ENCODE data around the gene HJURP. TPM values are rescaled to one million over a fixed set of nuclear protein-coding genes. Genes with fewer than 3 reads are reported as not detected.
"Not testable (repeated sequence)": the region's sequence is repeated elsewhere in the genome, so short reads cannot be mapped to it uniquely, and the experiment has no call there.

HJURP gene, protein sequence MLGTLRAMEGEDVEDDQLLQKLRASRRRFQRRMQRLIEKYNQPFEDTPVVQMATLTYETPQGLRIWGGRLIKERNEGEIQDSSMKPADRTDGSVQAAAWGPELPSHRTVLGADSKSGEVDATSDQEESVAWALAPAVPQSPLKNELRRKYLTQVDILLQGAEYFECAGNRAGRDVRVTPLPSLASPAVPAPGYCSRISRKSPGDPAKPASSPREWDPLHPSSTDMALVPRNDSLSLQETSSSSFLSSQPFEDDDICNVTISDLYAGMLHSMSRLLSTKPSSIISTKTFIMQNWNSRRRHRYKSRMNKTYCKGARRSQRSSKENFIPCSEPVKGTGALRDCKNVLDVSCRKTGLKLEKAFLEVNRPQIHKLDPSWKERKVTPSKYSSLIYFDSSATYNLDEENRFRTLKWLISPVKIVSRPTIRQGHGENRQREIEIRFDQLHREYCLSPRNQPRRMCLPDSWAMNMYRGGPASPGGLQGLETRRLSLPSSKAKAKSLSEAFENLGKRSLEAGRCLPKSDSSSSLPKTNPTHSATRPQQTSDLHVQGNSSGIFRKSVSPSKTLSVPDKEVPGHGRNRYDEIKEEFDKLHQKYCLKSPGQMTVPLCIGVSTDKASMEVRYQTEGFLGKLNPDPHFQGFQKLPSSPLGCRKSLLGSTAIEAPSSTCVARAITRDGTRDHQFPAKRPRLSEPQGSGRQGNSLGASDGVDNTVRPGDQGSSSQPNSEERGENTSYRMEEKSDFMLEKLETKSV
- 32.9 and 50.9 TPM in 2 replicates for polyA plus RNA-seq (2014; cell fraction: cytosol; rRNA removed)
- polyA plus RNA-seq (2014; cell fraction: nucleus; rRNA removed), result 88.3 and 107 TPM in 2 replicates

DNA sequence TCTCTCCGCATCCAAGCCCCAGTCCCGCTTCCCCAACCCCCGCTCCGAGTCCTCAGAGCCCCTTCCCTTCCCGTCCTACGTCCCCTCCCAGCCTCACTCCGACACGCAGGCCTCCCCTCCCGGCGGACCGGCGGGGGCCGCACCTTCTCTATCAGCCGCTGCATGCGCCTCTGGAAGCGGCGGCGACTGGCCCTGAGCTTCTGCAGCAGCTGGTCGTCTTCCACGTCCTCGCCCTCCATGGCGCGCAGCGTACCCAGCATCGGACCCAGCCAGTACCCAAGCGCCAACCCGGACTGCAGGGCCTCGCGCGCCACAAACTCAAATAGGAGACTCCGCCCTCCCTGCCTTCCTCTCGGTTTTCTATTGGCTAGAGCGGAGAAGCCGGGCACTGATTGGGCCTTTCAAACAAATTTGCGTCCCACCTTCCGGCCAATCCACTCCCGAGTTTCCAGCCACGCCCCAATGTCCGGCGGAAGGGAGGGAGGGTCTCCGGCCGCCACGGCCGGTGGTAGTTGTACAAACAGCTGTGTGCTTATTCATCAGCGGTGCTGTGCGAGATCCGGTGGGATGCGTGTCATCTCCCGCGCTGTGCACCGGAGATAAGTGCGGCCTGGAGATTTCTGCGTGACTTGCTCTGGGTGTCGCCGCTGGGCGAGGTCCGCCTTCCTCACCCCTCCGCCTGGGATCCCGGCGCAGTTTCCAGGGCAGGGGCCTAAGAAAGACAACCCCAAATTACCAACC lies at the start of gene HJURP:
TSS of gene HJURP (minus strand) at position 295 of the 741 bp plus-strand sequence. CDS start at position 260, 35 bp downstream.
- DNase-seq (ENCODE audit: low spot score), result peak; percentile 94

DNA sequence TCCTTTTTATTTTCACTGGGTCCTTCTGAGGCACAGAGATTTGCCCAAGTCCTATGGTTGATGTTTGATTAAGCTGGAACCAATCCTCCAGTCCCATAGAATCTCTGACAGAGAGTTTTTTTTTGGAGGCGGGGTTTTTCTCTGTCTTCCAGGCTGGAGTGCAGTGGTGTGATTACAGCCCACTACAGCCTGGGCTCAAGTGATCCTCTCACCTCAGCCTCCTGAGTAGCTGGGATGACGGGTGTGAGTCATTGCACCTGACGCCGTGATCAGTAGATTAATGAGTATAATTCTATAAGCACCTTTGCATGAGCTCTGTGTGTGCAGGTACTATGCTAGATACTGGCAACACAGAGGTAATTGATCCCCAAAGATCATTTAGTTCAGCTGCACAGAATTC lies 47.5 kb upstream of the HJURP start:
- DNase-seq (ENCODE audit: low spot score), result no peak

DNA sequence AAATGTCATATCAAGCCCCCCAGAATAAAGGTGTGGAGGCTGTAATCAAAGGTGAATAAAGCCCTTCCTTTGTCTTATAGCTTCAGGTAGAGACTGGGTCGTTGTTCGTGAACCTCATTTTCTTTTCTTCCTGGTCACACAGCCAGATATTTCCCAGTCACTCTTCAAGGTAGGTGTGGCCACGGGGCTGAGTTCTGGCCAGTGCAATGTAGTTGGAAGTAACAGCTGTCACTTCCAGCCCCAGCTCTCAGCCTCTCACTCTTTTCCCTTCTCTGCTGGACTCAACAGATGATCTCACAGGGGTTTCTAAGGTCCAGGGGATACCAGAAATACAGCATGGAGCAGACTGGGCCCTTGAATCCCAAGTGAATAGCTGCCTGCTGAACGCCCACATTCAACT lies 47.0 kb upstream of the HJURP start:
- DNase-seq (ENCODE audit: low spot score), result no peak

DNA sequence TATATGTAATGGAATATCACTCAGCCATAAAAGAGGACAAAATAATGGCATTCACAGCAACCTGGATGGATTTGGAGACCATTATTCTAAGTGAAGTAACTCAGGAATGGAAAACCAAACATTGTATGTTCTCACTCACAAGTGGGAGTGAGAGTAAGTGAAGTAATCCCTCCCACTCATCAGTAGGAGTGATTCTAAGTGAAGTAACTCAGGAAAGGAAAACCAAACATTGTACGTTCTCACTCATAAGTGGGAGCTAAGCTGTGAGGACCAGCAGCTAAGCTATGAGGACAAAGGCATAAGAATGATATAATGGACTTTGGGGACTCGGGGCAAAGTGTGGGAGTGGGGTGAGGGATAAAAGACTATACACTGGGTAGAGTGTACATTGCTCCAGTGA lies 41.9 kb upstream of the HJURP start:
- DNase-seq (ENCODE audit: low spot score), result not testable (repeated sequence)

DNA sequence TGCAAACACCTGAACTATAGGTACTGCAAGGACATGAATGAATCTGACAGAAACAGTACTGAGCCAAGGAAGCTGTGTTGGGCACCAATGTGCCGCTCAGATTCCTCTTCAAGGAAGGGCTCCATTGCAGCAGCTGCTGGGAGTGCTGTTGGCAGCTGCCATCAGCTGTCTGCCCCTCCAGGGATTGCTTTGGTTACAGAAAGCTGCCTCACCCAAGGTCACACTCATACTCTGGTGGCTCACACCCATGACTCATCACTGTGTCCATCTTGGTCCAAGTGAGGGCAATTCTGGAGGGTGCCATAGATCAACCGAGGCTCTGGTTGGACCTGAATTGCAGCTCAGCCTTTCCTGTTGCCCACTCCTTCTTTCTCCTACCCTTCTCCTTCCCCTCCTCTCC lies 38.5 kb upstream of the HJURP start:
- DNase-seq (ENCODE audit: low spot score), result no peak

DNA sequence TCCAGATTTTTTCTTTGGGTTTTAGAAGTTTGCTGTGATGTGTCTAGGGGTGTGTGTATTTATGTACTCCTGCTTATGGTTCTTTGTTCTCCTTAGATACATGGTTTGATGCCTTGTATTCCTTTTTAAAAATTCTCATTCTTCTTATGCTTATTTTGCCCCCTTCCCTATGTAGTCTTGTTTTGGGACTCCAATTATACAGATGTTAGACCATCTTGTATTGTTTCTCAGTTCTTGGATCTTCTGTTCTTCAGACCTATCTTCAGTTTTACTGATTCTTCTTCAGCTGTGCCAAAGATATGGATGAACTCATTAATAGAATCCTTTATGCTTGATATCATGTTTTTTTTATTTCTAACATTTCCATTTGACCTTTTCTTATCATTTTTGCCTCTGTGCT lies 28.0 kb upstream of the HJURP start:
- no peak for DNase-seq (ENCODE audit: low spot score)

DNA sequence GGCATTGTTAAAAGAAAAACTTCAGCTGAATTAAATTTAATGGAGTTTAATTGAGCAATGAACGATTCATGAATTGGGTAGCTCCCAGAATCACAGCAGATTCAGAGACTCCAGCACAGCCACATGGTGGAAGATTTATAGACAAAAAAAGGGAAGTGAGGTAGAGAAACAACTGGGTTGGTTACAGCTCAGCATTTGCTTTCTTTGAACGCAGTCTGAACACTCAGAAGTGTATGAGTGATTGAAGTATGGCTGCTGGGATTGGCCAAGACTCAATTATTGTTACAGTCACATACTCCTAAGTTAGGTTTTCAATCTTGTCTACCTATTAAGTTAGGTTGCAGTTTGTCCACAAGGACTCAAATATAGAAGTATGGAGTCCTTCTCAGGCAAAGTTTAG lies 17.8 kb upstream of the HJURP start:
- DNase-seq (ENCODE audit: low spot score), result not testable (repeated sequence)

DNA sequence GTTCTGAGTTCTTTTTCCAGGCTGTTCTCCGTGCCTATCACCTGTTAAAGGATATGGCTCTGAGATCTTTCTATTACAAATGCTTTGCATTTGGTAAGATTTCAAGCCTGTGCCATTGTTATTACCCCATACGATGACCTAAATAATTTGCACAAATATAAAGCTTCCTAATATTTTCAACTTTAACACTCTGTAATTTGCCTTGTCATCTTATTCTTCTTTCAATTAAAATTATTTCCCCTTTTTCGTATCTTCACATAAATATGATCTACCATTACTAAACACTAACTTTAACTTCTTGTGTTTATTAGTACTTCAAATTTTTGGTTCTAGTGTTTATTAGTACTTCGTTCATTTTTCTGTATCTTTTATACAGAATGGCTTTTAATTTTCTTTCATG lies 17.1 kb upstream of the HJURP start:
- DNase-seq (ENCODE audit: low spot score), result no peak

DNA sequence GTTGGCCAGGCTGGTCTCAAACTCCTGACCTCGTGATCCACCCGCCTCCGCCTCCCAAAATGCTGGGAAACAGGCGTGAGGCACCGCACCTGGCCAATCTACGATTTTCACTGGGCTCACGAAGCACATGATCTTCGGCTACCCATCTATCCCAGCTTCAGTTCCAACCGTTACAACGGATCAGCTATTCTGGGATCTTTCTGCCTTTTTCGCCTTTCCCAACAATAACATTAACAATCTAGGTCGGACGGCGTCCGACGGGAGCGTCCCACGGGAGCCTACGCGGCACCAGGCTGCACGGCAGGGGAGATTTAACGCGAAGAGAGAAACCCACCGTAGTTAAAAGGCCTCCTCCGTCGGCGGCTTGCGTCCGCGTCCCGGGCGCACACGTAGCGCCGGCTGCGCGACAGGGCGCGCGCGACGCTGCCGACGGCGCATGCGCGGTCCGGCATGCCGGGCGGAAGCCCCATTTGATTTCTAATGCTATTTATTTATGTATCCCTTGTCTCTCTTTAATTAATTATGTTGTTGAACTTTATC lies 13.7 kb upstream of the HJURP start, which contains the start of gene MSL3B:
TSS of gene MSL3B (minus strand) at position 394 of the 540 bp plus-strand sequence.
- DNase-seq (ENCODE audit: low spot score), result no peak

DNA sequence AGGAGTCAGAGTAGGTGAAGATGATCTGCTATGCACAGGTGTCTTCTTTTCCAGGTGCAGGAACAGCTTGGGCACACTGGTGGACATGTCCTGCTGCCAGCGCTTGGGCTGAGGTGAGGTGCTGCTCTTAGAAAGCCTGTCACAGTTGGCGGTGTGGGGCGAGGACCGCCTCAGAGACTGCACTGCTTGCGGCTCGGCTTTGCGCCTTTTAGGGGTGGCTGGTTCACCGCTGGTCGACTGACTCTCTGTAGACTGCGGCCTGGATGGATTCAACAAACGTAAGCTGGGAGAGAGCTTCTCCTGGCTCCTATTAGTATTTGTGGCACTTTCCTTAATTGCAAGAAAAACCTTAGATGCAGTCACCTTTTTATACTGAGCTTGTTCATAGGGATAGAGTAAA lies 12.1 kb upstream of the HJURP start:
- no peak for DNase-seq (ENCODE audit: low spot score)

DNA sequence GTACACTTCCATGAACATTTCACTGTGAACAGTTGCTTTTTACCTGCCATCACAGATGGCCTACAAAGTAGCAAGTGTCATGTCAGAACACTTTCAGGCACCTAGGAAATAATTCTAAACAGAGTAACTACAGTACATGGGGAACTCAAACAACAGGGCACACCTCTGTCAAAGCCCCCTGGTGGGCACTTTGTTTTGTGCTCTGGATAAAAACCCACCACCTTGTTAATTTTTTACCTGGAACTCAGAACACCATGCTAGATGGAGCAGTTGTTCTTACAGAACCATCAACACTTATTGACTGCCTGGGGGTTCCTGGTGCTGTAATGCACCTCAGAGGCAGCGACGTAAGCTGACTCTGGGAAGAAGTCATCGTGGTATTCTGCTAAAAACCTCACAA lies 11.5 kb upstream of the HJURP start:
- DNase-seq (ENCODE audit: low spot score), result no peak

DNA sequence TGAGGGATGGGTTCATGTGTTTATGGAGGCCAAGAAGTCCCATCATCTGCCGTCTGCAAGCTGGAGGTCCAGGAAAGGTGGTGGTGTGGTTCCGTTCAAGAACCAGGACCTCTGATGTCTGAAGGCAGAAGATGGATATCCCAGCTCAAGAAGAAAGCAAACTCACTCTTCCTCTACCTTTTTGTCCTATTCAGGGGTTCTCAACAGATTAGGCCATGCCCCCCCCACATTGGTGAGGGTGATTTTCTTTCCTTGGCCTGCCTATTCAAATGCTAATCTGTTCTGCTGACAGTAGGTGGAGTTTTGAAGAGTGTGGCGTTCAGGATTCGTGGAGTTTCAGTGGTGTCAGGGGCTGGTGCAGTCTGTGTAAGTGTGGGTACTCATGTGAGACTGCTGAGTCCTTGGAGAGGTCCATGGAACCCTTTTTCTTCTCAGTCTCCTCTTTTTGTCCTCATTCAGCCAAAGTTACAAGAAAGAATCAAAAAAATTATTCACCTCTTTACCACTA lies 8.0 kb upstream of the HJURP start:
- no peak for DNase-seq (ENCODE audit: low spot score)

DNA sequence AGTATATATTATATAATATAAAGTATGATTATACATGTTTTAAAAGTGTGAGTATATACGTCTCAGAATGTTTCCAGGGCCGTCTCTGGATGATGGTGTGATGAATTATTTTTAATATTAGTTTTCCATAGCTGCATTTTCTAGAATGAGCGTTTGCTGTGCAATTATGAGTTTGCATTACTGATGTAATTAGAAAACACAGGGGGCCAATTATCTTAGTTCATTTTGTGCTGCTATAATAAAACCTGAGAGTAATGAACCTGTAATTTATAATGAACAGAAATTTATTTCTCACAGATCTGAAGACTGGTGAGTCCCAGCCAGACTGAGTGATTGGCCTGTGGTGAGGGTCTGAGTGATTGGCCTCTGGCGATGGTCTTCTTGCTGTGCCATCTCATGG lies 4.0 kb upstream of the HJURP start:
- no peak for DNase-seq (ENCODE audit: low spot score)

DNA sequence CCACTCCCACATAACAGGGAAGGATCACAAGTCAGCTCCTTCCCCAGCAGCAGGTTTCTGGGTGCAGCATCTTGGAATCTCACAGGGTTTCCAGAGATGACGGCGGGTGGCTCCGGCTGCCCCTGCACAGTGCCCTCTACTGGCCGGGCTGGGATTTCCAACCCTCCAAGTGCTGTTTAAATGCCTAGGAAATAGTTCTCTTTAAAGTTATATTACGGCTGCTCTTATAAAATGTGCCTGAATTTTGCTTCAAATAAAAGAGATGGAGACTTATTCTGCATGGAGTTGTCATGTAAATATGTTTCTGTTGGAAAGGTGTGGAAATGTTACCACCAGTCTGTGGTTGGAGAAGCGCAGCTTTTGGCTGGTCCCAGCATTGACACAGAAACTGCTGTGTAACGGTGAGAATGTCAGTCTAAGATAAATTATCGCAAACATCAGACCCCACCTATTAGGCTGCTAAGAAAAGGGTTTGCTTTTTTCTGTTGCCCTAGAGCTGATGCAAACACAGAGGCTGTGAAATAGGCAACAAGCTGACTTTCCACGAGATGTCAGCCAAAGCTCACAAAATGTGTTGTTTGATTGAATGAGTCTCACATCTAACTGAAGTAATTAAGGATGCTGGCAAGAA lies 3.3 kb upstream of the HJURP start:
- DNase-seq (ENCODE audit: low spot score), result no peak

DNA sequence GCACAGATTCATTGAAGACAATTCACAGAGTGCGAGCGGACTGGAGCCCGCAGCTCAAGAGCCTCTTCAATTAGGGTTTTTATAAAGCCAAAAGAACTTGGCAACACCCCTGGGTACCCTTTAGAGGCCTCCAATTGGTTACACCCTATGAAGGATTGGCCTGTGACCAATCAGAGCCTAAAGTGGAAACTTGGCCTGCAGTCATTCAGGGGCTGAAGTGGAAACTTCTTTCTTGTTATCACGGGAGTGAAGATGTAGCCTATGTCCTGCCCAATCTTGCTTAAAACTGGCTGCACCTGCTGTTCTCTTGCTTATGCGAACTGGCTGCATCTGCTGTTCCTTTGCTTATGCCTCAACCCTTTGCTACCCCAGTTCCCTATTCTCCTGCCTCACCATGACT lies 1.8 kb upstream of the HJURP start:
- no peak for DNase-seq (ENCODE audit: low spot score)

DNA sequence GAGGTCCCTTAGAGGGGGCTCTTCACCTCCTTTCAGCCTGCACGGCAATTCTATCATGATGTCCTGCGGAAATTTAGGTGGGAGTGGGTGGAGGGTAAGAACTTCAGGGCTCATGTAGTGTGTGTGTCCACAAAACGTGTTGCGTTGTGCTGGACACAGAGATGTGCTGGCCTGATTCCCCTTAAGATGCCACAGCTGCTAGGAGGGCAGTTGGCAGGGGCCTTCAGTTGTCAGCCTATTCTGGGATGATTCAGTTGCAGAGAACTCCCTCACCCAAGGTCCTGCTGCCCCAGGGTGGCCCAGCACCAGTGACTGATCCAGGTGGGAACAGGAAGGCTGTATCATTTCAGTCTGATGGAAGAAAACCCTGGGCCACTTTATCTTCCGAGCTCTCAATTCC lies 1.0 kb upstream of the HJURP start:
- DNase-seq (ENCODE audit: low spot score), result no peak

DNA sequence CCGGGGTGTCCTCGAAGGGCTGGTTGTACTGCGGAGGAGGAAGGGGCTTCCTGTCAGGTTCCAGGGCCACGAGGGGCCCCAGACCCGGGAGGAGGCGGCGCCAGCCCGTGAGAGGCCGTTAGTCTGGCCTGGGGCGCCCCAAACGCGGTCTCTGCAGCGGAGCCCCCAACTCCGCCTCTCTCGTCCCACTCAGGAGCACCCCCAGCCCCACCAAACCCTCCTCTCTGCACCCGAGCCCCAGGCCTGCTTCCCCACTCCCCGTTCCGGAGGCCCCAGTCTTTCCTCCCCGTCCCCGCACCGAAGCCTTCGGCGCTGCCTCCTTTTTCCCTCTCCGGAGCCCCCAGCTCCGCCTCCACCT lies 473 bp downstream of the HJURP start:
- no peak for DNase-seq (ENCODE audit: low spot score)

DNA sequence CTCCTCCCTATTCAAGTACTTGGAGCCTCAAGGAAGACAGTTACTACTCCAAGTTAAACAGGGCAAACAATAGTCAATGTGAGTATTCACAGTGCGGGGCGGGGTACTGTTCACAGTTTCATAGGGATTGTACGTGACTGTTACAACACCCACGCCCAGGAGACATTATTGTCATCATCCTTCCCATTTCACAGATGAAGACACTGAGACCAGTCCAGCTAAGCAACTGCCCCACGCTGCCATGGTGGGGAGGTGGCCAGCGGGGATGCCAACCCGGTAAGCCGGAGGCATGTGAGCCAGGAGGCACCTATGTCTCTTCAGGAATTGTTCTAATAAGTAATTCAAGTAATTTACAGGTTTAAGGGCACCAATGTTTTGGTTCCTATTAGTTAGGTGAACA lies 982 bp downstream of the HJURP start:
- DNase-seq (ENCODE audit: low spot score), result no peak

DNA sequence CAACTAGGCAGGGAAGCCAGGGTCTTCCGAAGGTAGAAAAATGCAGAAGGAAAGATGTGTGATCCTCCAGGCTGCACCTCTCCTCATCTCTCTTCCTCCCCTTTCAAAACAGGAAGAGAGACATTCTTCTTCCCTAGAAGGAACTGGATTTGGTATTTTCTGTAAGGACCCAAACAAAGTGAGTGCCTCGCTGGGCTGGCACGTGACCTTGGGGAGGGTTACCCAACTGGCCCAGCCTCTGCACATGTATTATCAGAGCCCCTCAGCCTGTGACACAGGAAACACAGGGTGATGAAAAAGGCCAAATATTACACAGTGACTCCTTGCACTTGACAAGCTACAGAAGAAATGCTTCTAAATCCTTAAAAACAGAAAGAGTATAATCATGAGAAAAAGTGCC lies 2.3 kb downstream of the HJURP start:
- DNase-seq (ENCODE audit: low spot score), result no peak

DNA sequence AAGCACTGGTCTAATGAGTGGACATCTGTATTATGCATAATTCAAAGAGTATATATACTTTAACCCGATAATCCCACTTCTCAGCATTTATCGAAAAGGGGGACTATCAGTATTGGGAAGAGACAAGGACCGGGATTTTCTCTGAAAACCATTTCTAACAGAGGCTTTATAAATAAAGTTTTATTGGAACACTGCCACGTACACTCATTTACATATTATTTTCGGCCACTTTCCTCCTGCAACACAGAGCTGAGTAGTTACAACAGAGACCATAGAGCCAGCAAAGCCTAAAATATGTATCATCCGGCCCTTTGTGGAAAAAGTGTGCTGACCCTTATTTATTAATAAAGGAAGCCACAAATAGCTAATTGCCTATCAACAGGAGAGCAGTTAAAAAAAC lies 3.2 kb downstream of the HJURP start:
- no peak for DNase-seq (ENCODE audit: low spot score)

DNA sequence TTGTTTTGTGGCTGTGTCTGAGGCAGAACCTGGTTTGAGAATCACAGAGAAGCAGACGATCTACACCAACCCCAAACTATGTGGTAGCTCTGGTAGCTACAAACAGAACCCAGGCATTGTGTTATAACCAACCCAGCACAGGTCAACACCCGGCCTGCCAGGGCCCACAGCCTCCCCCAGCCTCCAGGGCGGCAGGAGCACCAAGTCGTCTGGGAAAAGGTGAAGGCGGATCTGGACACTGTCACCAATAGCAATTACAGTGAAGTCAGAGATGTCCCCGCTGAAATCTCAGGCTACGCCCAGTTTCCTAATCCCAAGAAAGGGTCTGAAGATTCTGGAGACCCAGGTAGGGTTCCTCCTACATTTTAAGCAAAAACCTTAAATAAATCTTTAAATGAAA lies 3.6 kb downstream of the HJURP start:
- no peak for DNase-seq (ENCODE audit: low spot score)

All from SK-N-DZ (cell line).